OCI-LY7 (cell line): ENCODE results near the gene USH1G.

Experiments
- EZH2phosphoT487 ChIP-seq: fragments of 200-600 bp; sonication (generic); IDR thresholded peaks from 2 replicates; pipeline ENCODE4 v1.6.1; 2018; ENCODE audit warnings: low read depth, borderline replicate concordance, mild to moderate bottlenecking, mixed run types, antibody characterized with exemption, low read length, moderate library complexity, mixed read lengths
- TF ChIP-seq, protein P1 (sequence below): fragments of 200-600 bp; sonication (generic); conservative IDR thresholded peaks from 2 replicates; pipeline ENCODE4 v1.5.1; 2014; ENCODE audit warnings: mild to moderate bottlenecking, antibody characterized with exemption, low read length, moderate library complexity, mixed read lengths

- TF ChIP-seq, protein P1, sequence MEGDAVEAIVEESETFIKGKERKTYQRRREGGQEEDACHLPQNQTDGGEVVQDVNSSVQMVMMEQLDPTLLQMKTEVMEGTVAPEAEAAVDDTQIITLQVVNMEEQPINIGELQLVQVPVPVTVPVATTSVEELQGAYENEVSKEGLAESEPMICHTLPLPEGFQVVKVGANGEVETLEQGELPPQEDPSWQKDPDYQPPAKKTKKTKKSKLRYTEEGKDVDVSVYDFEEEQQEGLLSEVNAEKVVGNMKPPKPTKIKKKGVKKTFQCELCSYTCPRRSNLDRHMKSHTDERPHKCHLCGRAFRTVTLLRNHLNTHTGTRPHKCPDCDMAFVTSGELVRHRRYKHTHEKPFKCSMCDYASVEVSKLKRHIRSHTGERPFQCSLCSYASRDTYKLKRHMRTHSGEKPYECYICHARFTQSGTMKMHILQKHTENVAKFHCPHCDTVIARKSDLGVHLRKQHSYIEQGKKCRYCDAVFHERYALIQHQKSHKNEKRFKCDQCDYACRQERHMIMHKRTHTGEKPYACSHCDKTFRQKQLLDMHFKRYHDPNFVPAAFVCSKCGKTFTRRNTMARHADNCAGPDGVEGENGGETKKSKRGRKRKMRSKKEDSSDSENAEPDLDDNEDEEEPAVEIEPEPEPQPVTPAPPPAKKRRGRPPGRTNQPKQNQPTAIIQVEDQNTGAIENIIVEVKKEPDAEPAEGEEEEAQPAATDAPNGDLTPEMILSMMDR = no peak
- no peak for TF ChIP-seq EZH2phosphoT487
Measured at GRCh38 chr17:74971069-74971841, 48.2 kb upstream of the USH1G start.
